Activated T-cell treated with anti-CD3 and anti-CD28 coated beads, Interleukin-2, amount 50 U/mL, for 48 hours (primary cell): ENCODE data around the gene SH2B2.
"Not testable (repeated sequence)": the region's sequence is repeated elsewhere in the genome, so short reads cannot be mapped to it uniquely, and the experiment has no call there.

ENCODE experiments used
- DNase-seq, 2 experiments: peaks; one replicate each; pipeline ENCODE4 v3.0.0-alpha.2; 2020

The SH2B2 gene

GRCh38 chr7:102306916-102307677, 20.4 kb downstream of the SH2B2 start:
- DNase-seq, result peak; percentile 47 to 54

GRCh38 chr7:102310414-102310815, 23.7 kb downstream of the SH2B2 start:
- DNase-seq, result no peak

GRCh38 chr7:102312317-102312716, 25.6 kb downstream of the SH2B2 start:
- no peak for DNase-seq

- no peak for DNase-seq
Measured at GRCh38 chr7:102313997-102314780, 27.5 kb downstream of the SH2B2 start.

- no peak for DNase-seq
Measured at GRCh38 chr7:102317231-102318059, 30.8 kb downstream of the SH2B2 start.

GRCh38 chr7:102318482-102318971, 31.9 kb downstream of the SH2B2 start:
- no peak for DNase-seq

GRCh38 chr7:102319671-102320070, 33.0 kb downstream of the SH2B2 start:
- DNase-seq, result no peak

GRCh38 chr7:102320181-102320580, 33.5 kb downstream of the SH2B2 start:
- DNase-seq, result no peak

- no peak for DNase-seq
Measured at GRCh38 chr7:102320601-102321350, 34.1 kb downstream of the SH2B2 start.

- peak in 1 of 2 experiments; percentile 35 for DNase-seq
Measured at GRCh38 chr7:102321351-102322201, 34.9 kb downstream of the SH2B2 start.

- no peak for DNase-seq
Measured at GRCh38 chr7:102322202-102322715, 35.6 kb downstream of the SH2B2 start.

- no peak for DNase-seq
Measured at GRCh38 chr7:102323914-102324195, 37.2 kb downstream of the SH2B2 start.

- DNase-seq, result not testable (repeated sequence)
Measured at GRCh38 chr7:102325106-102325505, 38.4 kb downstream of the SH2B2 start.

GRCh38 chr7:102326157-102326889, 39.7 kb downstream of the SH2B2 start:
- no peak for DNase-seq

GRCh38 chr7:102327183-102327582, 40.5 kb downstream of the SH2B2 start:
- not testable (repeated sequence) for DNase-seq

- not testable (repeated sequence) for DNase-seq
Measured at GRCh38 chr7:102328863-102329262, 42.2 kb downstream of the SH2B2 start.

- DNase-seq, result not testable (repeated sequence)
Measured at GRCh38 chr7:102329366-102329765, 42.7 kb downstream of the SH2B2 start.

GRCh38 chr7:102330666-102331460, 44.2 kb downstream of the SH2B2 start:
- DNase-seq, result not testable (repeated sequence)

GRCh38 chr7:102335574-102335973, 48.9 kb downstream of the SH2B2 start:
- DNase-seq, result not testable (repeated sequence)

- DNase-seq, result not testable (repeated sequence)
Measured at GRCh38 chr7:102337002-102337401, 50.3 kb downstream of the SH2B2 start.
